Uterus (tissue), 2 donors: ENCODE data around the gene SLC22A12.

Experiments
- CTCF ChIP-seq, 4 experiments: fragments of 200-600 bp in 2 of 4; fragments of 450-650 bp in 2 of 4; sonication (generic) in 2 of 4; IDR thresholded peaks; one replicate each; pipeline ENCODE4 v1.5.1; 2016 to 2019; ENCODE audit warnings: antibody characterized with exemption in 4 of 4, mild to moderate bottlenecking in 2 of 4, moderate library complexity in 1 of 4
- POLR2A ChIP-seq, 2 donors: fragments of 450-650 bp; IDR thresholded peaks; one replicate each; pipeline ENCODE4 v1.6.1; 2016; ENCODE audit warnings: antibody characterized with exemption in 2 of 2, mild to moderate bottlenecking in 1 of 2, moderate library complexity in 1 of 2

DNA sequence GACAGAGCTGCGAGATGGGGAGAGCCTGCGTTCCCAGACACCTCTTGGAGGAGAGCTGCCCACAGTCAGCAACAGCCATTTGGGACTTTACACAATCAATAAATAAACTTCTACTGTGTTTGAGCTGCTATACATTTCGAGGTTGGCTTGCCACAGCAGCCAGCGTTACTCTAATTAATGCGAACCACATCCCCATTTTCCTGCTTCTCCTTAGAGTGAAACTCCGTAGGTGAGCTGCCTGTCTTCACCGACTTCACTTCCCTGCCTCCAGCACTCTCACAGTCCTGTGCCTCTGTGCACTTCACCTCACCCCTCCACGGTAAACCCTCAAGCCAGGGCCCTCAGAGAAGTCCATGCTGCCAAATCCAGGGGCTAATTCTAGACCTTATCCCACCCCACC, 5.9 kb upstream of the SLC22A12 start:
- TF ChIP-seq POLR2A (IDR thresholded peaks at IDR 0.05) (no peak), CTCF (IDR thresholded peaks at IDR 0.05) (no peak)
